Fibroblast of skin of left biceps (primary cell): Measurements from ENCODE around the gene CLIC5.
A peak's percentile ranks its signal among the peaks of the same experiment; 100 is the strongest.

ENCODE experiments used
- DNase-seq, 2 experiments: peaks; one replicate each; pipeline ENCODE4 v3.0.0-alpha.2; 2013; ENCODE audit warnings: low read depth in 2 of 2

CLIC5 gene

GRCh38 chr6:46015119-46015968 is at the start of gene CLIC5:
TSS of gene CLIC5 (minus strand) at chr6:46015860. CDS start at chr6:46015542, 318 bp downstream.
- DNase-seq: no peak

GRCh38 chr6:46062991-46063390 is 47.3 kb upstream of the CLIC5 start:
- no peak for DNase-seq

- no peak for DNase-seq
Measured at GRCh38 chr6:46062312-46062711, 46.7 kb upstream of the CLIC5 start.

- DNase-seq: no peak
Measured at GRCh38 chr6:46061497-46061896, 45.8 kb upstream of the CLIC5 start.

GRCh38 chr6:46059608-46060007 is 43.9 kb upstream of the CLIC5 start:
- DNase-seq: no peak

- no peak for DNase-seq
Measured at GRCh38 chr6:46058951-46059350, 43.3 kb upstream of the CLIC5 start.

GRCh38 chr6:46057792-46058191 is 42.1 kb upstream of the CLIC5 start:
- DNase-seq: no peak

GRCh38 chr6:46056906-46057529 is 41.4 kb upstream of the CLIC5 start:
- DNase-seq: no peak

GRCh38 chr6:46054516-46054915 is 38.9 kb upstream of the CLIC5 start:
- no peak for DNase-seq

- DNase-seq: no peak
Measured at GRCh38 chr6:46053039-46053933, 37.6 kb upstream of the CLIC5 start.

GRCh38 chr6:46052479-46052878 is 36.8 kb upstream of the CLIC5 start:
- no peak for DNase-seq

- DNase-seq: peak in 1 of 2 experiments; percentile 1
Measured at GRCh38 chr6:46051962-46052361, 36.3 kb upstream of the CLIC5 start.

GRCh38 chr6:46050845-46051405 is 35.3 kb upstream of the CLIC5 start:
- DNase-seq: no peak

- DNase-seq: no peak
Measured at GRCh38 chr6:46048646-46049297, 33.1 kb upstream of the CLIC5 start.

- DNase-seq: no peak
Measured at GRCh38 chr6:46046558-46047174, 31.0 kb upstream of the CLIC5 start.

GRCh38 chr6:46044881-46045617 is 29.4 kb upstream of the CLIC5 start:
- DNase-seq: peak; percentile 27 to 31

- DNase-seq: no peak
Measured at GRCh38 chr6:46042355-46042999, 26.8 kb upstream of the CLIC5 start.

- DNase-seq: no peak
Measured at GRCh38 chr6:46040288-46040687, 24.6 kb upstream of the CLIC5 start.

- DNase-seq: no peak
Measured at GRCh38 chr6:46039646-46040045, 24.0 kb upstream of the CLIC5 start.

GRCh38 chr6:46036911-46037310 is 21.3 kb upstream of the CLIC5 start:
- DNase-seq: no peak
